ENCODE results near the gene TNNT1. TPM values are rescaled to one million over a fixed set of nuclear protein-coding genes. Genes with fewer than 3 reads are reported as not detected.

The TNNT1 gene
- total RNA-seq, 6 experiments from 2014 or later, result 1.2 to 10.9 (median 1.6) TPM; not detected in 2

GRCh38 chr19:55113570-55114039, 35.4 kb downstream of the TNNT1 start:
- DNase-seq (peak in 1 of 3 donors; percentile 55), ATAC-seq (no peak)
- intact Hi-C loops (cut with DNase I), result no loop called here
- no peaks in the 10 kb centered on the region for H3K27me3 ChIP-seq
- peak overlapping the region in 1 of 3 donors; percentile 31 for H3K27ac ChIP-seq
- H3K9me3 ChIP-seq, result no peaks in the 10 kb centered on the region
- H3K4me3 ChIP-seq, result no peak overlapping the region
- 46% methylated on average over 4 of the region's 12 CpGs for WGBS (ENCODE audit: insufficient coverage, low coverage, low lambda C conversion rate, missing lambda C conversion rate)
- peaks cover 0 to 2% (median 0%) of the 10 kb centered on the region in 4 donors for H3K36me3 ChIP-seq
- H3K4me1 ChIP-seq, result peaks cover 0 to 18% (median 7%) of the 10 kb centered on the region in 4 donors
- TF ChIP-seq POLR2A (IDR thresholded peaks at IDR 0.05) (no peak), CTCF (IDR thresholded peaks at IDR 0.05) (no peak)

- TF ChIP-seq POLR2A (IDR thresholded peaks at IDR 0.05), result no peak
- TF ChIP-seq CTCF (IDR thresholded peaks at IDR 0.05), result no peak
- peaks cover 0 to 2% (median 0%) of the 10 kb centered on the region in 4 donors for H3K36me3 ChIP-seq
- DNase-seq (peak in 1 of 3 donors; percentile 52), ATAC-seq (no peak)
- intact Hi-C loops (cut with DNase I), result no loop called here
- no peaks in the 10 kb centered on the region for H3K27me3 ChIP-seq
- WGBS (ENCODE audit: insufficient coverage, low coverage, low lambda C conversion rate, missing lambda C conversion rate), result 90% methylated on average over 8 of the region's 23 CpGs
- H3K4me1 ChIP-seq, result peaks cover 0 to 15% (median 7%) of the 10 kb centered on the region in 4 donors
- no peak overlapping the region for H3K4me3 ChIP-seq
- H3K9me3 ChIP-seq, result no peaks in the 10 kb centered on the region
- H3K27ac ChIP-seq, result peak overlapping the region in 1 of 3 donors; percentile 31
Measured at GRCh38 chr19:55112777-55113569, 36.0 kb downstream of the TNNT1 start.

- Histone ChIP-seq H3K4me1 (peaks cover 0 to 15% (median 7%) of the 10 kb centered on the region in 4 donors), H3K27me3 (no peaks in the 10 kb centered on the region), H3K4me3 (no peak overlapping the region), H3K9me3 (no peaks in the 10 kb centered on the region), H3K36me3 (peaks cover 0 to 2% (median 0%) of the 10 kb centered on the region in 4 donors), H3K27ac (no peak overlapping the region)
- DNase-seq (peak in 1 of 3 donors; percentile 50), ATAC-seq (no peak)
- 96% methylated on average over 8 of the region's 25 CpGs for WGBS (ENCODE audit: insufficient coverage, low coverage, low lambda C conversion rate, missing lambda C conversion rate)
- intact Hi-C loops (cut with DNase I), result no loop called here
- TF ChIP-seq CTCF (IDR thresholded peaks at IDR 0.05) (no peak), POLR2A (IDR thresholded peaks at IDR 0.05) (no peak)
Measured at GRCh38 chr19:55112246-55112776, 36.7 kb downstream of the TNNT1 start.

- no peak for TF ChIP-seq CTCF (IDR thresholded peaks at IDR 0.05)
- peak in 1 of 3 donors; percentile 51 for DNase-seq
- no peaks in the 10 kb centered on the region for H3K9me3 ChIP-seq
- ATAC-seq, result peak in 1 of 4 donors; percentile 19
- peaks cover 0 to 14% (median 6%) of the 10 kb centered on the region in 4 donors for H3K4me1 ChIP-seq
- no peak overlapping the region for H3K4me3 ChIP-seq
- no peaks in the 10 kb centered on the region for H3K27me3 ChIP-seq
- no peak overlapping the region for H3K27ac ChIP-seq
- 85% methylated on average over 5 of the region's 21 CpGs for WGBS (ENCODE audit: insufficient coverage, low coverage, low lambda C conversion rate, missing lambda C conversion rate)
- H3K36me3 ChIP-seq, result peaks cover 0 to 2% (median 0%) of the 10 kb centered on the region in 4 donors
- intact Hi-C loops (cut with DNase I), result no loop called here
Measured at GRCh38 chr19:55111238-55111831, 37.7 kb downstream of the TNNT1 start.

All from right lobe of liver (tissue), 6 donors.